Erythroblast (primary cell): Measurements from ENCODE around the gene HERC3.

Source experiments
- GATA1 ChIP-seq: IDR thresholded peaks from 2 replicates; pipeline ENCODE4 v1.6.1; 2011; ENCODE audit warnings: low read depth, mild to moderate bottlenecking, control low read depth, low read length, moderate library complexity
- POLR2A ChIP-seq: IDR thresholded peaks from 2 replicates; pipeline ENCODE4 v1.6.1; 2011; ENCODE audit warnings: mild to moderate bottlenecking, low read length

DNA sequence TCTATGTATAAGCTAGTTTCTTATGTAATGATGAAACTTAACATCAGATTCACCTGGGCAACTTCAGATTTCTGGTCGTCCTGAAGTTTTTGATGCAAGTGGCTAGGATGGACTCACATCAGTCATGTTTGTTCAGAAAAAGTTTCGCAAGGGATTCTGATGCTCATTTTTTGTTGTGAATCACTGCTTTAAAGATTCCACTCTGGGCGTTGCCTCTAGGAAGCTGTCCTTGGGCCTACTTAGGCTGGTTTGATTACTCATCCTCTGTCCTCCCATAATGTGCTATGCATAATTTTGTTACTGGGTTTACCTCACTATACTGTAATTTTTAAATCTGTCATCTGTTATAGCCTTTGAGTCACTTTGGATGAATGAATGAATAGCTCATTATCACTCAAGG is 30.8 kb downstream of the HERC3 start:
- TF ChIP-seq POLR2A (no peak), GATA1 (no peak)
